HG03175 (cell line): ENCODE measurements around the gene SNTG2.

ENCODE experiments used
- ATAC-seq: cut with Tn5 transposase; IDR thresholded peaks from one replicate; pipeline ENCODE4 v1.9.1; 2021; ENCODE audit warnings: mild to moderate bottlenecking, moderate library complexity; ENCODE audit not compliant: unreplicated experiment

SNTG2 gene

DNA sequence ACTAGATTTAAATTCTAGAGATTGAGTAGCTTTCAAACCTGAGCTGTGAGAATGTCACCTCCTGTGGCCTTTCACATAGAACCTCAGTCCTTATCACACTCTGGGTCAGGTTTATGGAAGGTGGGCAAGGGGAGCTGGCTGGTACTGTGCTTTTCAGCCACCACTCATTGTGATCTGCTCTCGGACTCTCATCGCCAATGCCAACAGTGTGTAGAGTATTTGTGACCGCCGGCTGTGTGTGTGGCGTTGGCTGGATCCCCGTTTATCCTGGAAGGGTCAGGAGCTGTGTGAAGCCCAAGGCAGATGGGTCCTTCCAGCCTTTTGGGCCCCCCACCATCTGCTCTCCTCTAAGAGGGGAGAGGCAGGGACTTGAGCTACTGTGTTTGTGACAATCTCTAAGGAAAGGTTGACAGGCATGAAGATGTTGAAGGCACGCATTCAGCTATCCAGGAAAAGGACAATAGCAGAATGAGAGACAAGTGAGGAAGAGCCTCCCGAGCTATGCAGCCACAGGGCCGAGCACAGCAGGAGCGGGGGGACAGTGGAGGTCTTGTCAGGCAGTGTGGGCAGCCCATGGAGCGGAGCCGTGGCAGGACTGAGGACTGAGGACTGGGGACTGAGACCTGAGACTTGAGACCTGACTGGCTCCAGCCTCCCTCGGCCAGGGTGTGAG is 355.5 kb downstream of the SNTG2 start:
- ATAC-seq, result no peak

DNA sequence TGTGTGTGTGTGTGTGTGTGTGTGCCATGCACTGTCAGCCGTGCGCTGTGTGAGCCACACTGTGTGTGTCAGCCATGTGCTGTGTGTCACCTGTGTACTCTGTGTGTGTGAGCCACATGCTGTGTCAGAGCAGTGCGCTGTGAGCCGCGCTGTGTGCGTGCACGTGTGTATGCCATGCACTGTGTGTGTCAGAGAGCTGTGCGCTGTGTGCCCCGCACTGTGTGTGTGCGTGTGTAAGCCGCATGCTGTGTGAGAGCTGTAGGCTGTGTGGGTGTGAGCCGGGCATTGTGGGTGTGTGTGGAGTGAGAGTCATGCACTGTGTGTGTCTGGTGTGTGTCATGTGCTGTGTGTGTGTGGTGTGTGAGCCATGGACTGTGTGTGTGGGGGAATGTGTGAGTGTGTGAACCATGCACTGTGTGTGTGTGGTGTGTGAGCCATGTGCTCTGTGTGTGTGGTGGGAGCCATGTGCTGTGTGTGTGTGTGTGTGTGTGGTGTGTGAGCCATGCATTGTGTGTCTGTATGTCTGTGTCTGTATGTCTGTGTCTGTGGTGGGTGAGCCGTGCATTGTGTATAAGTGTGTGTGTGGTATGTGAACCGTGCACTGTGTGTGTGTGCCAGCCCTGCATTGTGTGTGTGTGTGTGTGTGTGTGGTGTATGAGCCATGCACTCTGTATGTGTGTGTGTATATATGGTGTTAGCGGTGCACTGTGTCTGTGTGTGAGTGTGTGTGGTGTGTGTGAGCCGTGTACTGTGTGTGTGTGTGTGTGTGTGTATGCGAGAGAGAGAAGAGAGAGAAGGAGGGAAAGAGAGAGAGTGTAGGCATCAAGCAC is 356.3 kb downstream of the SNTG2 start:
- no peak for ATAC-seq

DNA sequence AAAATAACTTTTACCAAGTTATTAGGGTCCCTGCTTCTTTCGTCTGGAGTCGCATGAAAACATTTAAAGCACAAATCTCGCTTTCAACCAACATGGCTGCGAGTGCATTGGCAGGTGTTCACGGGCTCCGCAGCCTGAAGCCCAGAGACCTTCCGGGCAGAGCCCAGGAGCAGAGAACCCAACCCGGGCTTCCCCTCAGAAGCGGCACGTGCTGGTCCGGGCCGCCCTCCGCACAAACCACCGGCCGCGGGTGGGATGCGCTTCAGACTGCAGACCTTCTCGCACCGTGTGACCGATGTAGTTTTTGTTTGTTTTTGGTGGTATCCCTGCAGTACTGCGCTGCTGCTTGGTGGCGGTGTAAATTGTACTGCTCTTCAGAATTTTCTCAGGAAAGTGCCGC is 357.0 kb downstream of the SNTG2 start:
- ATAC-seq, result no peak

DNA sequence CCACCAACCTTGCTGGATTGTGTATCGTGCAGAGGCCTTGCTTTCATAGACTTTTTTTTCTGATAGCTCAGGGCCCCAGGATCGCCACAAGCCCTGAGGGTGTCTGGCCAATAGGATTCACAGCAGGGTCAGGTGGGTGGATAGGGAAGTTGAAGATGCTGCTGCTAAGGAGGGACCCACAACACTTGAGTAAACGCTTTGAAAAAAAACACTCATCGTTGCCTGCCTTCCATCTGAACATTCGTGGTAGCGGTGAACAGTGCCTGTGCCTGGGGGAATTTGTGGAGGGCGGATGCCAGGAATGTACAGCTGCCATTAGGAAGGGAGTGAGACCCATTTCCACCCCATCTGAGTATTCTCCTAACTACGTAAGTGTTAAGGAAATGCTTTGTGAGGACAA is 358.0 kb downstream of the SNTG2 start:
- ATAC-seq, result no peak

DNA sequence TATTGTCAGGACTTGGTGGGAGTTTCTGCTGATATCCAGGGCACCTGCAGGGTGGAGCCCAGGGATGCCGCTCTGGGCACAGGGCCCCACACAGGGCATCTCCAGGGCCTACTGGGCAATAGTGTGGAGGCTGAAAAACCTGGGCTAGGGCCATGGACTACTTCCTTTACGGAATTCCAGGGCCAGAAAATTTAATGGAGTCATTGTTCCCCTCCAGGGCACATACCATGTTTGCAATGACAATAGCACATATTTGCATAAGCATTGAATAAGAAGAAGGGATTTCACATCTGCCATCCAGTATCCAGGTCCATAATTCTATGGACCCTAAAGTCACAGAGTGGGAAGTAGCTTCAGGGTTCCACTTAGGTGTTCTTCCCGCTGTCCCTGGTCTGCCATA is 358.9 kb downstream of the SNTG2 start:
- ATAC-seq, result no peak

DNA sequence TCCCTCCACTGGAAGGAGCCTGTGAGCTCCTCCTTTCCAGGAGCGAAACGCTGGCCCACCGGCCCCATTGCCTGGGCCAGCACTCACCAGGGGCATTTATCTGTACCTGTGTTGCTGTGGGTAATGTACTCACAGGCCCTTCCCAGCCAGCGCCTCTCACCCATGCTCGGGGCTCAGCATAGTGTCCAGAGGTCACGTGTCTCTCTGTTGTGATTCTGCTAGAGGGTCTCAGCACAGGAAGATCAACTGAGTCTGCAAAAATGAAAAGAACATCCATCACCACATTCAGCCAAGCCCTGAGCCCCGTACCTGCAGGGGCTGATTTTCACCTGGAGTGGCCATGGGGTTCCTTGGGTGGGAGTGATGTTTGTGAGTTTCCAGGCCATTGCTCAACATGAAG is 359.6 kb downstream of the SNTG2 start:
- no peak for ATAC-seq

DNA sequence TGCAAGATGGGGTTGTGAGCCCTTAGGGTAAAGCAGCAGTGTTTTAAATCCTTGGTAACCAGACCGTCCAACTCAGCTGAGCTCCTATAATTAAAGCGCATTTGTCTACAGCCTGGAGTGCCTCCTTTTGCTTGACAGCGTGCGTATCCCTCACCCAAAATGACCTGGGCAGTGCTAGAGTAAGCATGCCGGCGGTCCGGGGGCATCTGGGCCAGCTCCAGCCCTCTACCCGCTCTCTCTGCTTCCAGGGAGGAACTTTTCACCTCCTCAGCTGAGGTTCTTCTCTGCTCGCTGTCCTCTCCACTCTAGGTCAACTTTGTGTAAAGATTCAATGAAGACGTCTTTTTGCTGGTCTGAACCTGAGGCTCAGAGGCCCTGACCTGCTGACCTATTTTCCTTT is 360.2 kb downstream of the SNTG2 start:
- no peak for ATAC-seq

DNA sequence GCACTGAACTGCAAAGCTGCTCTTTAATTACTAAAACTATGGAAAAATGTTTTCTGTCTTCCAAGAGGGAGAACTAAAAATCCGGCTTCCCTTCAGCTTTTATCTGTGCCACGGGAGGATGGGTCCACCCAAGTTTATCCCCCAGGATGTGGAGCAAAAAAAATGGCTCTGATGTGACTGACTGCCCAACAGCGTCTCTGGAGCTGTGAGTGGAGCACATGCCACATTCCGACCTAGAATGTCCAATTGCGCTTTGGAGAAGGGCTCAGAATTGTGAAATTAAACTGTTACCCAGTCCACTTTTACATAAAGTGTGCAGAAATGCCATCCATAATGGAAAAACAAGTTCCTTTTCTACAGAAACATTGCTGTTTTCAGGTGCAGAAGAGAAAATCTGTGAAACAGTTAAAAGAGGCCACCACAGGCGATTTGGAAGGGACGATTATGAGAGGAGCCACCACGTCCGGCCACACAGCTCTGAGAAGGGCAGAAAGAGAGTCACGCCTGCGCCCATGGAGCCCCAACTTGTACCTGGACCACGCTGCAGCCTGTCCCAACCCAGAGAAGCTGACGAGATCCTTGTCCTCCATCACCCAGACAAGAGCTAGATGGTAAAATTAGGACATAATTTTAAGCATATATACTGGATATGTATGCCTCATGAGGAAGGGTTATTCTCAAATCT is 362.7 kb downstream of the SNTG2 start:
- ATAC-seq, result no peak

DNA sequence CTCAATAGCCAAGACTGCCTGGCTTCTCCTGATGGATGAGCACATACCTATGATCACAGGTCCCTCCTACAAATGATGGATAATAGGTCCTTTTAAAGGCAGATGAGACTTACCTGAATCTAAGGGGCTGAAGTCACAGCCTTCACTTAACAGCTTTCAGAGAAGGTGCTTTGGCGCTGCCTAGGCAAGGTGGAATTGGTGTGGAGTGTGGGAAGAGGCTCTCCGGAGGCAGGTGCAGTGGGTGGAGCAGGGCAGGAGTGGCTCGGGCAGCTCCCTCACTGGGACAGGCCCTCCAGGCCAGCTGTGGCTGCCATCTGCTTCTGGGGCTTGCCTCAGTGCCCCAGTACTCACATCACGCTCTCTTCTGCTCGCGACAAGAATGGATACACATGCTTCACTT is 363.6 kb downstream of the SNTG2 start:
- no peak for ATAC-seq

DNA sequence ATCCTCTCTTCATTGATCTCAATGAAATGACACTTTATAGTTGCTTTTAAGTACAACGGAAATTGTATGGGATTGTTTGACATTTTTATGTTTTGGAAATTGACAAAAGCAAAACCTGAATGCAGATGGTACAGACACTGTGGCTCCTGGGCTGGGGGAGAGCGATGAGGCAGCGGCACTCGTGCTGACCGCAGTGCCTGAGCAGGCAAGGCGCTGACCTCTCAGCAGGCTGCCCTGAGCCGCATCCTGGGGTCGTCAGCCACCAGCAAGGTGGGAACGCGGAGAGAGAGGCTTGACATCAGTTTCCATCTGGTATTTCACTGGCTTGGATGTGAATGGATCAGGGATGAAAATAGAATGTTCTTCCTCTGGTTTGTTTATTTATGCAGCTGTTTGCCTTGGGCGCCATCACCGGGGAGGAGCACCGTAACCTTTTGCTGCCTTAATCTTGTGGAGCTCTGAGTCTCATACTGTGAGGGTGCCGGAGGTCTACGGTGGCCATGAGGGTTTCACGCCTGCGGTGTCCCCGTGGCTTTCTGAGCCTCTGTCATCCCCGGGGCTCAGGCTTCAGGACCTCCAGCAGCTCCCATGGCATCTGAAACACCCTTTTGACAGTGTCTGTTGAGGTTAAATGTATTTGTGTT is 367.8 kb downstream of the SNTG2 start:
- no peak for ATAC-seq

DNA sequence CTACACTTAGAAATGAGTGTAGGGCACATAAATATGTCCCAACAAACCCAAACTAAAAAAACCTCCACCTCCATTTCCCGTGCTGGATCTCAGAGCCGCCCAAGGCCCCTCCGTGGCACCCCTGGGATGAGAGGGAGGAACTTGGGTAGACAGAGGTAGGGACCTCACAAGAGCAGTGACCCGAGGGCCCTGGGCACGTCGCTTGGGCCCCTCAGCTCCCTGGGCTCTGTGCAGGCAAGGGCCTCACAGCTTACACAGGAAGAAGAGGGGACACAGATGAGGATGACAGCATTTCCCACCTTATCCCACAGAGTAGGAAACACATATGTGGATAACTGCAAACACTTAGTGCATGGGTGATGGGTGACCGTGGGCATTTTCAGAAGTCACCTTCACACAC is 368.7 kb downstream of the SNTG2 start:
- ATAC-seq, result no peak

DNA sequence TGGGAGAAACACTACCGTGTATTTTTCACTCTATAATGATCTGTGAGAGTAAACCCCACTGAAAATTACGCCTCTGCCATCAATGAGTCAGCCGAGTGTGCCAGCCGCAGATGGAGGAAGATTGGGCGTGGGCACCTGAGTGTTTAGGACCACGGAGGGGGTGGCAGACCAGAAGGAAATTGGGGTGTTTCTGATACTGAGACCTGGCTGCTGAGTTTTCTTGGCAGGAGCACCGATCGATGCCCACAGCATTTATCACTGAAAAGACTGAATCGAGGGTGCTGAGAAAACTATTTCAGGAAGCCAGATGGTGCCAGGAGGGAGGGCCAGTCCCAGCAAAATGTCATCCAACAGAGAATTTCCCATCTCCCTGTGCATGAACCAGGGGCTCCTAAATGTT is 370.7 kb downstream of the SNTG2 start:
- ATAC-seq, result no peak

DNA sequence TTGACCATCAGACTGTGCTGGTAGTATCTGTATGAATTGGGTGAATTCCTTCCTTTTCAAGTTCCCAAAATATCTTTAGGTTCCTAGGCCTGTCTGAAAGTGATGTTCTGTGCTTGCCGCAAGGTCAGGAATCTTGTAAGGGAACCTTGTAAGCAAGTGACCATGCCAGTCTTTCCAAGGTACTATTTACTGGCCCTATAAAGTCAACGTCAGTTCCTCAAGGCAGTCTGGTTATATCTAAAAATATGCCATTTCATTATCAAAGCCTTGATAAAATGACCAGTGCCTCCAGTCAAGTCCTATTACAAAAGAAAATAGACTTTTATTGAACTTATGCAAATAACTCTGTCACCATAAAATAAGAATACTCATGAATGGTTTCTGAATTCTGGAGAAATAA is 374.2 kb downstream of the SNTG2 start:
- no peak for ATAC-seq

DNA sequence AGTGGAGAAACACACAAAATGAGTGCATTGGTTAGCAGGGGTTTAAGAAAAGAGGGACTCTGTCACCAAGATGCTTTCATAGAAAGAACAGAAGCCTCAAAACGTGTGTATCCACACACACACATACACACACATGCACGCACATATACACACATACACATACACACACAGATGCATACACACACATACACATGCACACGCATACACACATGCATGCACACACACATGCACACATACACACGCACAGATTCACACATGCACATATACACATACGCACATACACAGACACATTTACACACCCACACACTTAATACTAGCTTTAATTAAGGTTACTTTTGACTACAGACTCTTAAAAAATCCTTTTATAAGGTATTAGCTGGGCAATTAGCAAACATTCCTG is 378.0 kb downstream of the SNTG2 start:
- no peak for ATAC-seq

DNA sequence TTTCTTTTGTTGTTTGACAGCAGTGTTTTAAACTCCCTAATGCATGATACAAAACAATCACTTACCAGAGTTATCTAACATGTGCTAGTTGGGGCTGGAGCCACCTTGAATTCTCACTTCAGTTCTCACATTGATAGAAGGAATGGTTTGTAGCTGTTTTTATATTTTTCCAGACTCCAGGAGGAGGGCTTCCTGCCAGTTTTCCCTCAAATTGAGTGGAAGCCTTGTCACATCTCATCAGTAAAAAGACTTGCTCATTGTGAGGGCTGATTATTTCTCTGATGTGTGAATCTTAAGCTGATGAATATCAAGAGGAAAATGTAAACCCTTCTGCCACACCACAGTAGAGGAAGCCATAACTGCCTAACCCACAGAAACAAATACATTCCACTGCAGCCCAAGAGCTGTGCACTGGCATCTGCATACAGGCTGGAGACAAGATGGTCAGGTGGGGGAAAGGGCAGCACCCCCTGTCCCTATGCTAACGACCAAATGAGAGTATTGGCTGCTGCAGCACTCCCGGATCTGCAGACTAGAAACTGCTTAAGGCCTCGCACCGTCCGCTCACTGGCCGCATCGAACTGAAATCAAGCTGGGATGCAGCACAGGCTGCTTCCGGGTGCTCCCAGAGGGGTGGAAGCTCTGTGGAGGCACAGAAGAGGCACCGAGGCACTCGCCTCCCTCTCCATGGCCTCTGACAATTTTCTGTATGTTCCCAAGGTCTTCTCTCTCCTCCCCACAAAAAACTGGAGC is 388.9 kb downstream of the SNTG2 start:
- ATAC-seq, result no peak

DNA sequence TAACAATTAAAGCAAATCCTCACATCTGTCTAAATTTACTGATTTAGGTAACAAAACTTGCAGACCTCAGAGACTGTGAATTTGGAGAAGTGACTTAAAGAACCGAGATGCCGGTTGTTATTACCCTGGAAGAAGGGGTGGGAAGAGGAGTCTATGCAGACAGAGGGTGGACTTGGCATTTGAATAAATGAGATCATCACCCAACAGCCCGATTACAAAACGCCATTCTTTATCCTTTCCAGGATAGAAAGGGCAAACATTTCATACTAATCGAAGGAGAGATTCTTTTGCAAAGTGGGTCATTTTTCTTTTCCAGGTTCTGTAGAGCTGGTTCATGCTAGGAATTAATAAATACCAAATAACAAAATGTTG is 389.5 kb downstream of the SNTG2 start:
- no peak for ATAC-seq

DNA sequence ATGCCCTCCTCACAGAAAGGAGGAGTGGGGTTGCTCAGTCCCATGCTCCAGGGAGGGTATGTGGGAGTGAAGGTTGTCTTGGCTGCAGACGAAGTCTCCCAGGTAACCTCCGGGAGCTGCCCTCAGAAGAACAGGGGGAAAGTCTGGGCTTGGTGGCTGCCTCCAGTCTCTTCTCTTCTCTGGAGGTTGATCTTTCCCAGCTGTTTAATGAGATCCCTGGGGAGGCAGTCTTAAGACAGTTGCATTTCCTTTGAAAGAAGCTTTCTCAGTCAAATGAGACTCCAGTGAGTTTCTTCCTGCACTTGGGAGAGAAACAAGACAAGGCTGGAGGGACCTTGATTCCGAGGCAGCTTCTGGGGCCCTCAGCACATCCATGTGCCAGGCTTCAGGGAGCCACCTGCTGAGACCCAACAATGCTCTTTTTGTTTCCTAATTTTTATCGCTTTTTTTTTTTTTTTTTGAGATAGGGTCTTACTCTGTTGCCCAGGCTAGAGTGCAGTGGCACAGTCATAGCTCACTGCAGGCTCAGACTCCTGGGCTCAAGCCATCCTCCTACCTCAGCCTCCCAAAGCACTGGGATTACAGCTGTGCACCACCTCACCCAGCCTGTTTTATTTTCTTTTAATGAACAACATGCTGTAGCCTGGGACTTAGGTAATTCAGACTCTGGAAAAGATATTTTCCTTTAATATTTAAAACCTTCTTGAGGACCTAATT is 390.9 kb downstream of the SNTG2 start:
- ATAC-seq, result no peak

DNA sequence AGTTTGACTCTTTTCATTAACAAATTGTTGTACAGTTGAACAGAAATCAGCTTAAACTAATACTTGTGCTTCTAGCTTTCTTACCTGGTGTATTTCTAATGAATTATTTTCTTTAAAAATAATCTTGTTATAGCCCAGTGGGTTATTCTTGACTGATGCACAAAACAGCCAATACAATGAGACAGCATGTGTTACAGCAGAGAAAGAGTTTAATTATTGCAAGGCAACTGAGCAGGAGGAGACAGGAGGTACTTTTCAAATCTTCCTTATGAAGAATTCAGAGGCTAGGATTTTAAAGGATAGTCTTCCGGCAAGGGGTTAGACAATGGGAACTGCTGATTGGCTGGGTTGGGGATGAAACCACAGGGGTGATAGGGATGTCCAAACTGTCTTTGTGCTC is 398.1 kb downstream of the SNTG2 start:
- no peak for ATAC-seq

DNA sequence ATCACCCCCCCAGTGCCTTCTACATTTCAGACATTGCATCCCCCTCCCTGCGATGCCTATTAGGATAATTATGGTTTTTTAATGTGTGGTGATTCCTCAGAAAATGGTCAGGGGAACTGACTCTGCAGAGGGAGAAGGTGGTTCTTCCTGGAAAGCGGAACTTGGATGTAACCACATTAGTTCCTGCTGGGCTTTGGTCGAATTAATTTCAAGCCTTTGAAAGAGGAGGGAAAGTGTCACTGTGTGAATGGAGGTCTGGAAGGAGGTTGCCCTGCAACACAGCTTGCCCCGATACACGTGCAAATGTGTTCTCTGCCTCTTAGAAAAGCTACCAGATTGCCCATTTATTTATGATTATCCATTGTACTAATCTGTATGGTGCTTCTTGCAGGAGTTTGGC is 399.5 kb downstream of the SNTG2 start:
- no peak for ATAC-seq

DNA sequence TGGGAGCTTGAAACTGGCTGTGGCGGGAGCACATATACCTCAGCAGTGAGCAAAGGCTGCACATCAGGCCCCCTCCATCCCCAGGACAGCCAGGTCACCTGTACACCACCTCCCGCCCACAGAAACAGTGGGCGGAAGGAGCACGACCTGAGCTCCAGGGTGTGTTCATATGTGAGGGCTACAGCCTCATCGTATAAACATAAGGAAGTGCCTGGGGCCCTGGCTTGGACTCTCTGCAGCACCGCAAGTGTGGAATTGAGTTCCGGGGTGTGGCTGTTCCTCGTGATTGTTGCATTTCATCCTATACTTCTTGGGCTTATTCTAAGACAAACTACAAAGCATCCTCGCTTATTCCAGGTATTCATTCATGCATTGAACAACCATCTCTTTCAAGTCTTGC is 402.5 kb downstream of the SNTG2 start:
- ATAC-seq, result no peak
